COR-L47 (cell line): Measurements from ENCODE around the gene ZNF275.
"Not testable (repeated sequence)": the region's sequence is repeated elsewhere in the genome, so short reads cannot be mapped to it uniquely, and the experiment has no call there.

Experiments
- DNase-seq: peaks from one replicate; lab custom pipeline; 2025; lab: John Stamatoyannopoulos, UW

The ZNF275 gene

DNA sequence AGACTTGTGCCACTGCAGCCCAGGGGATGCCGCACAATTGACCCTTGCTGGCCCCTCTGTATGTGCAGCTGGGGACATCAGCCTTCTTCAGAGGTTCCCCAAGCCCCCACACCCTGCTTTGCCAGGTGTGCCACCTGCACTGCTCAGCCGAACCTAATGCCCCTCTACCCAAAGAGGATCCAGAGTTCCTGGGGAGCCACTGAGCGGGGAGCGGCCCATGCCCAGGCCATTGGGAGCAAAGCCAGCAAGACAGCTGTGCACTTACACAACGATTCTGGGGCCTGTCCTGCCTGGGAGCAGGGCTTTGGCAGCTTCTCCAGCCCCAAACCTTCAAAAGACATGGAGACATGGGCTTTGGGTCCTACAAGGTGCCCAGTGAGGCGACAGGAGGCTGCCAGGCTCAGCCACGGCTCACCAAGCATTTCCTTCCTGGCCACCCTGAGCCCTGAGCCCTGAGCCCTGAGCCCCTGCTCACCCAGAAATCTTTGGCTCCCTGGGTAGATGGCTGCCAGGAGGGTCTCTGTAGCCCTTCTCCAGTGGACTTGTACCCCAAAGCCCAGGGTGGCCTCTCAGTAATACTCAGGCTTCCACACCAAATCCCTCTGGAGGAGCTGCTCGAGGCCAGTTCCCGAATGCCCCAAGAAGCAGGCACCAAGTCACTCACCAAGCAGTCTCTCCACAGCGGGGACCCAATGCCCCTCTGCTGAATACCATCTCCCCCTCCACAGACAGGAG, 54.2 kb downstream of the ZNF275 start:
- no peak for DNase-seq

DNA sequence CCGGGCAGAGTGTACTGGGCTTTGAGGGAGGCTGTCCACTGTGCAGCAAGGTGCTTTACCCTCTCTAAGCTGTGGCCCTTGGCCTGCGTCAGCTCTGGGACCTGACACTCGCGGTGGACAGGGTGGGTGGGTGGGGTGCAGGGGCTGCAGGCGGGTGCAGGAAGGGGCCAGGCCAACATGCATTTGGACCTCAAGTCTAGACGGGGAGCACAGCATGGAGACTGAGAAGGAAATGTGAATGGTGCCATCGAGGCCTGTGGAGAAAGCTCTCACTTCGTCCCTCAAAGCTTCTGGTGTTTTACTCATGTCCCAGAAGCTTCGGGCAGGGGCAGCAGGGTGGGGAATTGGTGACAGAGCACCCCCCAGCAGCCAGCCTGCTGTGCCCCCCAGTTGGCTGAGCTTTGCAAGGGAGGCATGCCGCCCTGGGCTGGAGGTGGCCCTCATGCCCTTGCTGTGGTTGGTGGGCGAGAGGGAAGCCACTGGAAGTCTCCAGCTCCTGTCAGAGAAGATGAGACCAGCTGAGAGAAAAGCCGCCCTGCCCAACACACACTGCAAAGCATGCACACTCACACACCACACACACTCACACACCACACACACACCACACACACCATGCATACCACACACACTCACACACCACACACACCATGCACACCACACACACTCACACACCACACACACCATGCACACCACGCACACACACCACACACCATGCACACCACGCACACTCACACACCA, 54.9 kb downstream of the ZNF275 start:
- DNase-seq: no peak

DNA sequence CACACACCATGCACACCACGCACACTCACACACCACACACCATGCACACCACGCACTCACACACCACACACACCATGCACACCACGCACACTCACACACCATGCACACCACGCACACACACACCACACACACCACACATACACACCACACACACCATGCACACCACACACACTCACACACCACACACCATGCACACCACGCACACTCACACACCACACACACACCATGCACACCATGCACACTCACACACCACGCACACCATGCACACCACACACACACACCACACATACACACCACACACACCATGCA, 55.5 kb downstream of the ZNF275 start:
- not testable (repeated sequence) for DNase-seq

DNA sequence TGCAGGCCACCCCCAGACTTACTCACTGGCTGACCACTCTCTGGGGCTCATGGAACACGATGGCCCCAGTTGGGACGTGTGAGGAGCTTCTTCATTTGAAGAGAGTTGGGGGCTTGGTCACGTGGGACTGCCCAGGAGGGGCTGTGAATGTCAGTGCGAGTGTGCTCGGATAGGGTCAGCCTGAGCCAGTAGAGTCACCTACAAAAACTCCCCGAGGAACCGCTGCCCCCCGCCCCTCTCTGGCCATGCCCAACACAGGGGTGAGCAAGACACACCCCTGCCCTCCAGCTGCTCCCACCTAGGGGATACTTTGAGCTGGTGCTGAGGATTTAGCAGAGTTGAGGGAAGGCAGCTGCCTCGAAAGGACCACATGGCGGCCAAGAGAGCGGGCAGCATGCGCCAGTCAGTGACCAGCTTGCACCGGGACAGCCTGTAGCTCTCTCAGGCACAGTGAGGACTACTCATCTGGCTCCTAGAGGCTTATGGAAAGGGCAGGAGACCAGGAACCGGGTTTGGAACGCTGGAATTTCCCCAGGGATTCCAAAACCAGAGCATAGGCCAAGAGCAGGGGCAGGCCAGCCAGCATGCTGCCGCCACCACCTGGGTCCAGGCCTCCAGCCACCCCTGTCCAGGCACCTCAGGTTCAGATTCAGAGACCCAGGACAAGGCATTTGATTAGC, 58.8 kb downstream of the ZNF275 start:
- no peak for DNase-seq

DNA sequence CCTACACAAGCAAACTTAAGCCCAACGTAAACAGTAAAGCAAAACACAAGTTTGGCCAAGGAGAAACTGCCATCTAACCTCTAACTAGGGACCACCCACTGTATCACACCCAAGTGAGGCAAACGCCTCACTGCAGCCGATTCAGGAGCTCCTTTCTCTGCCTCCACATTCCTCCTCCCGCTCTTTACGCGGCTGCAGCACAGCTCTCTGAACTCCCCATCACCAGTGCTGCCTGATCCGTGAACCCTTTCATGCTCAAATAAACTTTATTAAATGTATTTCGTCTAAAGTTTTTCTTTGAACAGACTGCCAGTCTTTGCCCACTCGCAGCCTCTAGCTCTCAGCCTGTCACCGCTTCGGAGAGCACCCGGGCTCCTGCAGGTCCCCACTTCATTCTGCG, 60.7 kb downstream of the ZNF275 start:
- no peak for DNase-seq

DNA sequence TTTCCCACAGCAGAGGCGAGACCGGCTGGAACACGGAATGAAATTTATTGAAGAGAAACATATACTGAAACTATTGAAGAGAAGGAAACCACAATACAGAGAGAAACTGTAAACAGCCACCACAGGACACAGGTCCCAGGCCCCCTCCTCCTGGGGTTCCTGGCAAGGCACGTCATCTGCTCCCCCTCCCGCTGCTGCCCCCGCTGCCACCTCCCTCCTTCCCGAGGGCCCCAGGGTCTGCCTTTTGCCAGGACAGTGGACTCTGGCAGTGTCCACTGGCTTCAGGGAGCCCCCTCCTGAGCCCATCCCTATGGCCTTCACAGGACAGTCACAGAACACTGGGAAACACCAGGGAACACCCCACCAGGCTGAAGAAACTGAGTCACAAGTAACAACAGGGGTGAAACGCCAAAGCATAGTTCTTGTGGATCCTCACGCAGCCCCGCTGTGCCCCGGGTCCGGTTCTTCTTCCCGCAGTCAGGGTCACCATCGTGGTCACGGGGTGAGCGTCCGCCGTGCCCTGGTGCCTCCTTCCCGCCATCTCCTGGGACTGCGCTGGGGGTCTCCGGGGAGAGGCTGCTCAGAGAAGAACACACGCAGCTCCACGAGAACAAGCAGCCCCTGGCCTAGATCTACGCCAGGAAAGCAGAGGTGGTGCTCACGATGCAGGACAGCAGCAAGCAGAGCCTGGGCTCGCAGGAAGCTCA, 61.8 kb downstream of the ZNF275 start:
- no peak for DNase-seq

DNA sequence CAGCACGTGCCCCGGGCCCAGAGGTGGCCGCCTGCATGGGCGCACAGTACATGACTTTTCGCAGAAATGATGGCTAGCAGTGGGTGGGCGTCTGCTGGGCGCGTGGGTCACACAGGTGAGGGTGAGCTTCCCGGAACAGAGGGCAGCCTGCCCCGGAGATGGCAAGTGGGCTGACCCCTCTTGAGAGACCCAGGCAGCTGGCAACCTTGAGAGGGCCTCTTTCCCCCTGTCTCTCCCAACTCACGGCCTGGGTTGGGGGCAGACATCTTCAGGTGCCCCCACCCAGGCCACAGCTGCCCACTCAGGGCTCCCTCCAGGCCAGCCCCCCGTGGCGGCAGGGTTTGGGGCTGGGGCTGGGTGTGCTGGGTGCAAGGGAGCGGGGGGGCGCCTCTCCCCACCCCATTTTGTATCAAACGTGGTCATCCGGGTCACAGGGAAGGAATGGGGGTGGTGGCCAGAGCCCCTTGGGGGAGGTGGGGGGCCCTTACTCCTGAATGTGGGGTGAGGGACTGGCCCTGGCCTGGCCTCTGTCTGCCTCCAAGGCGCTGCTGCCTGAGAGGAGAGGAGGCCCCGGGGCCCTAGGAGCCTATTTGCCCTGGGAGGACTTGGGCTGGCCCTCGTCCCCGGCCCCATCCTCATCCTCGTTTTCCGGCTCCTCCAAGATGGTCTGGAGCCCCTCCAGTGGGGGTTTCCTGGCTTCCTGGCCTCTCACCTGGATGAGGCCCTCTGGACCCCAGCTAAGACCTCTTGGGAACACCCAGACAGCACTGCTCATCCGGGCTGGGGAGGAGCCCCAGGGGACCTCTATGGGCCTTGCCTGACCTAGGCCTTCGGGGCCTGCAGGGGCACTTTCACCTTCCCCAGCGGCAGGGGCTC, 62.6 kb downstream of the ZNF275 start:
- DNase-seq: no peak

DNA sequence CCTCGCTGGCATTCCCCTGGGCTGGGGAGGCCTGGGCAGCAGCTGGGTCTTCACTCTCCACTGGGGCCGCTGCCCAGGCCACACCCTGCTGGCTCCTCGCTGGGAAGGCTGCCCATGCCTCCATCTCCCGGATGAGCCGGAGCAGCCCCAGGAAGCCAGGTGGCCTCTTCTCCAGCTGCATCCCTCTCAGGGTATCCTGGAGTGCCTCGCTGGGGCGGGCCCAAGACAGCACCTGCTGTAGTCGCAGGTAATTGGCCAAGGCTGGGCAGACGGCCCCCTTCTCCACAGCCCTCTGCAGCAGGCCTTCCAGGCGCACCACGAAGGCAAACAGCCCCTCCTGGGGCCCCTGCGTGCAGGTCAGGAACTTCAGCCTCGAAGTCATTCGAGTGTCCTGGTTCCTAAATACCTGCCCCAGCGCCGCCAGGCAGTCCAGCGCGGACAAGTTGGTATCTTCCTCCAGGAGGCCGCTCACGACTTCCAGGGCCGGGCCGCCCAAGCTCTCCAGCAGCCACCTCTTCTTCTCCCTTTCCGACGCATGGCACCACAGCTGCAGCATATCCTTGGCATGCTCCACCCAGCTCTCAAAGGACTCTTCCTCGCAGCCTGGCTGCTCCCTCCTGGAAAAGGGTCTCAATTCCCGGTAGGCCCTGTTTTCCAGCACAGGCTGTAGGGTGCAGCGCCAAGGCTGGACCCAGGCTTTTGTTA, 63.5 kb downstream of the ZNF275 start:
- peak; percentile 16 for DNase-seq

DNA sequence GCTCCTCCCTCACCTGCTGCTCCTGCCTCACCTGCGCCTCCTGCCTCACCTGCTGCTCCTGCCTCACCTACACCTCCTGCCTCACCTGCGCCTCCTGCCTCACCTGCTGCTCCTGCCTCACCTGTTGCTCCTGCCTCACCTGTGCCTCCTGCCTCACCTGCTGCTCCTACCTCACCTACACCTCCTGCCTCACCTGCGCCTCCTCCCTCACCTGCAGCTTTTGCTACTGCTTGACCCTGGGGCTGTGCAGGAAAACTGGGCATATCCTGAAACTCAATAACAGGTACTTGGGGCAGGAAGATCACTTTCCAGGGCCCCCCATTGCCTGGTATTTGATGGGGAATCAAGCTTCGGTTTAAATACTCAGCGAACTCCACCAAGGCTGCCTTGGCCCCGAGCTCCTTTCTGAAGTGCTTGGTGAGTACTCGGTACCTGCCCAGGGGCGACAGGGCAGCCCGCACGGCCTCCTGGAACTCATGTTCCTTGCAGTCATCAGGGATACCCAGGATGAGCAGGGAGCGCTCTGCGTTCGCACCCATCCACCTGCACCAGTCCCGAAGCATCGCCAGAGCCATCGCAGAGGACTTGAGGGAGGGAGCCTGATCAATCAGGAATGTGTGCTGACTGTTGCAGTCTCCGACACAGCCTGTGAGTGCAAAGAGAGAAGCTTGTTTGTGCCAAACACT, 64.5 kb downstream of the ZNF275 start:
- DNase-seq: no peak

DNA sequence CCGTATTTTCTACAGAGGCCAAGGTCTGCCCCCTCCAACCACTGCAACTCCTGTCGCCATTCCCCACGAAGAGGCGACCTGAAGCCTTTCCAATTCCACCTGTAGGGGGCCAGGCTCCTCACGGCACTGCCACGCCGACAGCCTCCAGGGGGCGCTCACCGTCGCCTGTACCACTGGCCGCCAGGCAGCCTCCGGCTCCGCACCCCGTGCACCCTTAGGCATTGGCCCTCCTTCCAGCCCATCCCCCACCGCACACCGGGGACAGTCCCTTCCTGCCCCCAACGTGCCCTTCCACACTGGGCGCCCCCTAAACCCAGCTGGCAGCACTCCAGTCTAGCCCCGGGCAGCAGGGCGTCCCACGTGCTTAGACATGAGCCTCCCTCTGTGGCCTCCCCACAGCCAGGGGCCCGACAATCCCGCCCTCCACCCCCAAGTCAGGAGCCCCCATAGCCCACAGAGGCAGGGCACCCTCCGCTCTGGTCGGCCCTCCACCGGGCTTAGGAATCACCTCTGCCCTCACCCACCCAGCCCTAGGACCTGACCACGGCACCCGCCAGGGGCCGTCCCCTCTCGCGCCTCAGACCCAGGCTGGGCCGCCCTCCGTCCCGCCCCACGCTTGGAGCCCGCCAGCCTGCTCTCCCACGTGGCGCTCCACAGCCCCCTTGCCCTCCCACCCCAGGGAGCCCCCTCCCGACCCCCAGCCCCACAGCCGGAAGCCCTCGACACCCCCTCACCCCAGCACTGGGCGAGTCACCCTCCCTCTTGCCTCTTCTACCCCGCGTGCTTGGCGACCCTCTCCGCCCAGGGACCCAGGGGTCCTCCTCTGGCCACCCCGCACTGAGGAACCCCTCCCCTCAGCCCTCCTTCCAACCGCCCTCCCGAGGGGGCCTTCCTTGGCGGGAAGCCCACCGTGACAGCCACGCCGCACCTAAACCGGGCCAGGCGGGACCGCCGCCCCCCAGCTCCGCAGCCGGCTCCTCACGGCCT, 66.5 kb downstream of the ZNF275 start:
- no peak for DNase-seq

DNA sequence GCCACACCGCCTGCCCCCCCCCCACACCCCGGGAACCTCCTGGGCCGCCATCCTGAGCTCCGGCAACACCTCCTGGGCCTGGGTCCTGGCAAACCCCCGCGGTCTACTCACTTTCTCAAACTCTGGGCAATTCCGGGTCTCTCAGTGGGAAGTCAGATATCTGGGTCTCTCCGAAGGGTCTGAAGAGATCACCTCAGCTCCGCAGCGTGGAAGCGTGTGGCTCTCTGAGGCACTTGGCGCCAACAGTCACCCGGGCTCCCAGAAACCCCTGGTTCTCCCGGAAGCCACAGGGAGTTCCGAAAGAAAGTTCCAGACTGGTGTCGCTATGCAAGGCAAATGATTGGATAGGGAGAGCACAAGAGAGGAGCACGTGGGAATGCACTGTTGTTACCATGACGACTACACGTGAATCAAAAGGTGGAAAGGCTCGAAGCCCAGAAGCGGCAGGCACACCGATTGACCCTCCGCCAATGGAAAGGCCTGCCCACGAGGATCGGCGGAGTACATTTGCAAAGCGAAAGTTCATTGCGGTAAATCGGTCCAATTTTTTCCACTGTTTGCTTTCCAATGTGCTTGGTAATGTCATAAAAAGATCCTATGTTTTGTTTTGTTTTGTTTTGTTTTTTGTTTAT, 67.3 kb downstream of the ZNF275 start, which contains the start of gene PNMA6E:
Gene PNMA6E, minus strand, starts transcription at position 218 of the 632 bp plus-strand sequence. CDS start 2,501 bp downstream, outside the sequence.
- no peak for DNase-seq
